Activated CD4-positive, alpha-beta T cell treated with anti-CD3 and anti-CD28 coated beads, Interleukin-10, Interleukin-2, amounts not matched to agents 100 ng/mL and 50 ng/mL, durations not matched to agents 16 hours and 8 hours (primary cell): ENCODE measurements around the gene MS4A6A.
"Not testable (repeated sequence)": the region's sequence is repeated elsewhere in the genome, so short reads cannot be mapped to it uniquely, and the experiment has no call there.

Experiments
- DNase-seq: peaks from one replicate; pipeline ENCODE4 v3.0.0-alpha.2; 2020

The MS4A6A gene

GRCh38 chr11:60182541-60183330, at the start of gene MS4A6A:
Gene MS4A6A, minus strand, starts transcription at chr11:60183083. Its CDS starts 1,356 bp downstream, at chr11:60181727.
- DNase-seq = no peak

- no peak for DNase-seq
Measured at GRCh38 chr11:60230681-60231080, 47.8 kb upstream of the MS4A6A start.

GRCh38 chr11:60222141-60222540, 39.3 kb upstream of the MS4A6A start:
- DNase-seq = no peak

GRCh38 chr11:60221692-60222091, 38.8 kb upstream of the MS4A6A start:
- no peak for DNase-seq

- no peak for DNase-seq
Measured at GRCh38 chr11:60221181-60221580, 38.3 kb upstream of the MS4A6A start.

GRCh38 chr11:60214386-60214785, 31.5 kb upstream of the MS4A6A start:
- DNase-seq = no peak

- no peak for DNase-seq
Measured at GRCh38 chr11:60211206-60211605, 28.3 kb upstream of the MS4A6A start.

GRCh38 chr11:60209977-60210376, 27.1 kb upstream of the MS4A6A start:
- DNase-seq = no peak

GRCh38 chr11:60208951-60209350, 26.1 kb upstream of the MS4A6A start:
- DNase-seq = no peak

GRCh38 chr11:60208146-60208895, 25.4 kb upstream of the MS4A6A start:
- no peak for DNase-seq

GRCh38 chr11:60206616-60207015, 23.7 kb upstream of the MS4A6A start:
- DNase-seq = peak; percentile 49

- DNase-seq = peak; percentile 10
Measured at GRCh38 chr11:60204922-60205321, 22.0 kb upstream of the MS4A6A start.

- not testable (repeated sequence) for DNase-seq
Measured at GRCh38 chr11:60201334-60201733, 18.5 kb upstream of the MS4A6A start.

- no peak for DNase-seq
Measured at GRCh38 chr11:60197442-60197841, 14.6 kb upstream of the MS4A6A start.

GRCh38 chr11:60195923-60196368, 13.1 kb upstream of the MS4A6A start:
- no peak for DNase-seq

- no peak for DNase-seq
Measured at GRCh38 chr11:60194511-60194910, 11.6 kb upstream of the MS4A6A start.

GRCh38 chr11:60193687-60194433, 11.0 kb upstream of the MS4A6A start:
- peak; percentile 76 for DNase-seq

GRCh38 chr11:60192564-60192963, 9.7 kb upstream of the MS4A6A start:
- DNase-seq = not testable (repeated sequence)

GRCh38 chr11:60188481-60188880, 5.6 kb upstream of the MS4A6A start:
- not testable (repeated sequence) for DNase-seq

GRCh38 chr11:60186128-60186527, 3.2 kb upstream of the MS4A6A start:
- not testable (repeated sequence) for DNase-seq

GRCh38 chr11:60185512-60185827, 2.6 kb upstream of the MS4A6A start:
- DNase-seq = not testable (repeated sequence)

- DNase-seq = no peak
Measured at GRCh38 chr11:60184824-60185511, 2.1 kb upstream of the MS4A6A start.
